Adrenal gland (tissue), 12 donors: ENCODE data around the gene ANKDD1A. TPM values are rescaled to one million over a fixed set of nuclear protein-coding genes. Genes with fewer than 3 reads are reported as not detected.

Experiments
- DNase-seq, 7 donors: peaks; one replicate each; pipeline ENCODE4 v3.0.0-alpha.2; 2019 to 2020
- H3K27ac ChIP-seq, 5 donors: fragments of 200-600 bp; sonication (generic) in 4 of 5; 1 replicate in 3 of 5; 2 replicates in 2 of 5; pipeline versions ENCODE4 v1.5.1 to v1.8.0; 2016 to 2020; ENCODE audit warnings: mild to moderate bottlenecking in 1 of 5
- H3K27me3 ChIP-seq: fragments of 200-600 bp; 2 replicates; pipeline ENCODE4 v1.8.0; 2021
- H3K36me3 ChIP-seq, 2 donors: fragments of 200-600 bp; replicated peaks in 1 of 2; 1 replicate in 1 of 2; 2 replicates in 1 of 2; pipeline versions ENCODE4 v1.5.1 to v1.8.0; 2018 to 2022
- H3K4me1 ChIP-seq, 2 donors: fragments of 200-600 bp; replicated peaks in 1 of 2; 1 replicate in 1 of 2; 2 replicates in 1 of 2; pipeline versions ENCODE4 v1.5.1 to v1.8.0; 2018 to 2021
- H3K4me3 ChIP-seq, 4 donors: fragments of 200-600 bp; sonication (generic) in 3 of 4; one replicate each; pipeline ENCODE4 v1.5.1; 2016 to 2018
- H3K9me3 ChIP-seq, 3 donors: fragments of 200-600 bp; sonication (generic) in 1 of 3; replicated peaks in 1 of 3; 1 replicate in 2 of 3; 2 replicates in 1 of 3; pipeline versions ENCODE4 v1.5.1 to v1.8.0; 2016 to 2021
- CTCF ChIP-seq, 6 experiments: fragments of 450-650 bp in 4 of 6; fragments of 200-600 bp in 2 of 6; sonication (generic) in 1 of 6; IDR thresholded peaks; 1 replicate in 5 of 6; 2 replicates in 1 of 6; pipeline versions ENCODE4 v1.5.1 to v1.8.0; 2016 to 2021; ENCODE audit warnings: antibody characterized with exemption in 6 of 6, mild to moderate bottlenecking in 2 of 6, moderate library complexity in 1 of 6
- POLR2A ChIP-seq, 2 donors: fragments of 450-650 bp; IDR thresholded peaks; one replicate each; pipeline ENCODE4 v1.6.1; 2017; ENCODE audit warnings: antibody characterized with exemption in 2 of 2, mild to moderate bottlenecking in 2 of 2, moderate library complexity in 1 of 2
- WGBS, 4 donors: extraction: QIAGEN DNeasy Blood & Tissue Kit in 2 of 4; methylation state at CpG; one replicate each; pipeline versions ENCODE4 v1.1.5 to v1.1.7; 2013 to 2017; 5-methylcytosine and 5-hydroxymethylcytosine counted together
- intact Hi-C, 2 donors: fragments of 100-400 bp; cut with DNase I; formaldehyde crosslinking; loops; one replicate each; pipeline versions ENCODE4 v1.14.1 to v1.15.0; 2022 to 2023
- polyA plus RNA-seq, 3 donors: library from polyadenylated mRNA; stranded (reverse); fragments of 200-250 nt in 2 of 3; fragments of 350-450 nt in 1 of 3; fragmentation: Illumina TruSeq in 1 of 3; extraction: RNeasy Lipid Tissue Mini Kit (QIAGEN cat#74804) in 1 of 3; gene quantifications; one replicate each; pipeline ENCODE4 v1.2.3, GENCODE V29; 2013 to 2014
- total RNA-seq, 9 donors: library from RNA; depleted of rRNA in 4 of 9; stranded (reverse); fragments of >200 nt in 4 of 9; fragments of 120-200 nt in 1 of 9; fragmentation: NEBNext Ultra II Directional in 1 of 9; extraction: Animal tissue kit (Norgen Biotek cat#: 25700) in 1 of 9; gene quantifications; one replicate each; pipeline versions ENCODE4 v1.1.0 to v1.2.4, GENCODE V29; 2013 to 2023
- donor health status: healthy with polysubstance abuse.
- donor health status: Bipolar disorder and iron deficiency.
- donor health status: DM: yes; HTN: yes; CAD: no.
- donor health status: DM: no; HTN: no; CAD: no.
- donor health status: DM: no; HTN: no; CAD: no.
- donor health status: DM: yes; HTN: yes; CAD: no.

Gene ANKDD1A
- total and polyA plus RNA-seq, 12 donors, result 7.0 to 41.7 (median 28.4) TPM

- intact Hi-C loops, result no loop called here
- no peak overlapping the region for H3K27ac ChIP-seq
- no peaks in the 10 kb centered on the region for H3K9me3 ChIP-seq
- no peak for DNase-seq
- peaks cover 3 to 16% of the 10 kb centered on the region in 2 donors for H3K4me1 ChIP-seq
- no peaks in the 10 kb centered on the region for H3K36me3 ChIP-seq
- no peaks in the 10 kb centered on the region for H3K27me3 ChIP-seq
- TF ChIP-seq POLR2A (IDR thresholded peaks at IDR 0.05) (no peak), CTCF (IDR thresholded peaks at IDR 0.05) (no peak)
- no peak overlapping the region for H3K4me3 ChIP-seq
- 74 to 86% (median 81%) methylated on average over 2 of the region's 2 CpGs for WGBS, 4 donors
Measured at GRCh38 chr15:64991536-64992135, 79.9 kb downstream of the ANKDD1A start.

- intact Hi-C loops, result no loop called here
- Histone ChIP-seq H3K27ac (no peak overlapping the region), H3K36me3 (no peaks in the 10 kb centered on the region), H3K4me3 (no peak overlapping the region), H3K27me3 (no peaks in the 10 kb centered on the region), H3K9me3 (no peaks in the 10 kb centered on the region), H3K4me1 (peaks cover 3 to 9% of the 10 kb centered on the region in 2 donors)
- WGBS, 4 donors, result 42 to 54% (median 50%) methylated on average over 1 of the region's 1 CpG
- no peak for DNase-seq
- no peak for TF ChIP-seq CTCF (IDR thresholded peaks at IDR 0.05)
- no peak for TF ChIP-seq POLR2A (IDR thresholded peaks at IDR 0.05)
Measured at GRCh38 chr15:64993290-64993689, 81.6 kb downstream of the ANKDD1A start.

GRCh38 chr15:64997066-64997465, 85.4 kb downstream of the ANKDD1A start:
- Histone ChIP-seq H3K27me3 (no peaks in the 10 kb centered on the region), H3K27ac (no peak overlapping the region), H3K36me3 (no peaks in the 10 kb centered on the region), H3K9me3 (no peaks in the 10 kb centered on the region), H3K4me3 (no peak overlapping the region), H3K4me1 (no peaks in the 10 kb centered on the region)
- no peak for DNase-seq
- TF ChIP-seq CTCF (IDR thresholded peaks at IDR 0.05) (no peak), POLR2A (IDR thresholded peaks at IDR 0.05) (no peak)
- intact Hi-C loops, result no loop called here
- WGBS, 4 donors, result 72 to 84% (median 82%) methylated on average over 5 of the region's 5 CpGs

GRCh38 chr15:64997745-64998375, 86.2 kb downstream of the ANKDD1A start:
- no peak for TF ChIP-seq POLR2A (IDR thresholded peaks at IDR 0.05)
- intact Hi-C loops, result no loop called here
- Histone ChIP-seq H3K9me3 (no peaks in the 10 kb centered on the region), H3K27me3 (no peaks in the 10 kb centered on the region), H3K4me1 (no peaks in the 10 kb centered on the region), H3K4me3 (no peak overlapping the region), H3K36me3 (no peaks in the 10 kb centered on the region), H3K27ac (no peak overlapping the region)
- DNase-seq, result no peak
- WGBS, 4 donors, result 85 to 98% (median 93%) methylated on average over 4 of the region's 4 CpGs

GRCh38 chr15:65004993-65005392, 93.3 kb downstream of the ANKDD1A start:
- Histone ChIP-seq H3K27me3 (no peaks in the 10 kb centered on the region), H3K27ac (no peak overlapping the region), H3K4me1 (no peaks in the 10 kb centered on the region), H3K36me3 (peaks cover 0 to 4% of the 10 kb centered on the region in 2 donors), H3K9me3 (no peaks in the 10 kb centered on the region), H3K4me3 (no peak overlapping the region)
- no peak for DNase-seq
- 84 to 92% (median 86%) methylated on average over 3 of the region's 3 CpGs for WGBS, 4 donors
- no peak for TF ChIP-seq POLR2A (IDR thresholded peaks at IDR 0.05)
- TF ChIP-seq CTCF (IDR thresholded peaks at IDR 0.05), result no peak
- intact Hi-C loops, result no loop called here
